Stimulated activated CD8-positive, alpha-beta memory T cell treated with anti-CD3 and anti-CD28 coated beads, Interleukin-2, amount 100 ng/mL, for 1 hour (primary cell): Measurements from ENCODE around the gene TEX52.

Experiments used
- DNase-seq, 2 donors: peaks; one replicate each; pipeline ENCODE4 v3.0.0-alpha.2; 2020; ENCODE audit warnings: low read depth in 2 of 2

The TEX52 gene

GRCh38 chr12:2832550-2833127 is 24.2 kb downstream of the TEX52 start:
- no peak for DNase-seq

GRCh38 chr12:2829275-2829674 is 27.6 kb downstream of the TEX52 start:
- no peak for DNase-seq

- DNase-seq = no peak
Observed at GRCh38 chr12:2826721-2827515, 29.9 kb downstream of the TEX52 start.

DNA sequence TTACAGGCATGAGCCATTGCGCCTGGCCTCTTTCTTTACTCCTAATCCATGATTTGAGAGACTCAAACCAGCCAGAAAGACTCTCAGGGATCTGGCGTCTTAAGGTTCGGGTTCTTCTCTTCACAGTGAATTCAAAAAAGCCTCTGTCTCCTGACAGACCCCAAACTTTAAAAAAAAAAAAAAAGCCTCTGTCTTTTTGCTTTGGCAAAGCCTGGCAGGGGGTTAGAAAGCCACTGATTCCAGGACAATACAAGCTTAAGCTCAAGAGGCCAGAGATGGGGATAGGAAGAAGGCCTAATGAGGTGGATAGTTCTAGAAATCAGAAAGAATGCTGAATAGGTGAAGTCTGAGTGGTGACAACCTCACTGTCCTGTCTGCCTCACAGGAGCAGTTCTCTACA is 30.8 kb downstream of the TEX52 start:
- no peak for DNase-seq

- no peak for DNase-seq
Observed at GRCh38 chr12:2825132-2825531, 31.7 kb downstream of the TEX52 start.

DNA sequence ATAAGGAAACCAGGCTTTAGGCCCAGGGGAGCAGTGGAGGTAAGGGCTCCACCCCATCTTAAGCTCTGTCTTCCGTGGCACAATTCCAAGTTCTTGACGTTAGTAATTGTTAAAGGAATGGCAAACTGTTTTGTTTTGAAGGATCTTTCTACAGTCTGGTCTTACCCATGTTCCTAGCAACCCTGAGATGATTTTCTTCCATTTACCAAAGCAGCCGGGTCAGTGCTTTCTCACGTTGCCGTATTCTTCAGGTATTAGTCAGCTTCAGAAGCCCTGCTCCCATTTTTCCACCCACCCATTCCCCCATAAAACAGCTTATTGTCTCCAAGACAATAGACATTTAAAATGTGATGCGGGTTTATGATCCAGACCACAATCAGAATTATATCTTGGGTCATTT is 32.3 kb downstream of the TEX52 start:
- DNase-seq = no peak

DNA sequence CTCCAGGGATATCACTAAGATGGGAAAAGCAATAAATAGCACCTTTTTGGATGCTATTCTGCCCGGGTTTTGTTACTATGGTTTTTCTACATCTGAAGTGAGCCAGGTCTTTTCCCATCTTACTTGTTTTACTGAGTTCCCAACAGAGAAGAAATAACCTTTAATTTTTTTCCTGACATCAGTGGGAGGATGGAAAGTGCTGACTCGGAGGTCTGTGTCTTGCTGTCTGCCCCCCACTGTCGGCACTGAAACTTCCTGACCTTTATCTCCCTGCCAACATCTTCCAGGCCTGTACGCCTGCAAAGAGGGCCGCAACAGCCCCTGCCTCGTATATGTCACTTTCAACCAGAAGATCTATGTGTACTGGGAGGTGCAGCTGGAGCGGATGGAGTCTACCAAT is 33.4 kb downstream of the TEX52 start:
- DNase-seq = no peak

DNA sequence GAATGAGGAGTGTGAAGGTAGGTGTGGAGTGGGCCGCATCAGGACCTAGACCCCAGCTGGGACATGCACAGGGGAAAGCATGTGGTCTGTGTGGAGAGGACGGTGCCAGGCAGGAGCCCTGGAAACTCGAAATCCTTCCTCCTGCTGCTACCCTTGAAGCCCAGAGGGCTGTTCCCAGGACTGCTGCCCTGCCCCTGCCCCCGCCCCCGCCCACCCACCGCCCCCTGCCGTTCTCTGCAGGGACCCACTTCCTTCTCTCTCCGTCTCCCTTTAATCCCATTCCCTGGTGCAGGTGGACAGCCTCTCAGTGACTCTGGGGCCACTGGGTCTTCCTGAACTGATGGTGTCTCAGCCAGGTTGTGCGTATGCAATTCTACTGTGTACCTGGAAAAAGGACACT is 36.4 kb downstream of the TEX52 start:
- no peak for DNase-seq

- no peak for DNase-seq
Observed at GRCh38 chr12:2819810-2820209, 37.0 kb downstream of the TEX52 start.

- peak in 1 of 2 donors; percentile 28 for DNase-seq
Observed at GRCh38 chr12:2813214-2814185, 43.3 kb downstream of the TEX52 start.

- DNase-seq = peak; percentile 83 to 92
Observed at GRCh38 chr12:2812290-2813213, 44.3 kb downstream of the TEX52 start, which contains the start of gene ITFG2. Gene ITFG2 (plus strand): TSS chr12:2812668. CDS start chr12:2812761, 93 bp downstream.

DNA sequence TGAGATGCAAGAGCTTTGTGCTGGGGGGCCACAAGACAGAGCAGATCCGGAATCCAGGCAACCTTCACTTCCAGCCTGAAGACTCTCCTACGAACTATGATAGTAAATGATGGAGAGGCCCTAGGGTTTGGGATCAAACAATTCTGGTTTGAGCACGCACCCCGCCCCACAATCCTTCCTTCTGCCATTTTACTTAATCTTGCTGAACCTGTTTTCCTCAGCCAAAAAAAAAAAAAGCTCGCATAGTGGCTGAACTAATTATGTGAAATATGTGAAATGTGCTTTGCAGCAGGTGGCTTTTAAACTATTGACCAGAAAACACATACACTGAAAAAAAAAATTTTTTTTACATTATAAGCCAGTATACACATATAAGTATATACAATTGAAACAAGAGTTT is 45.0 kb downstream of the TEX52 start:
- DNase-seq = no peak

GRCh38 chr12:2806700-2807099 is 50.1 kb downstream of the TEX52 start:
- no peak for DNase-seq

GRCh38 chr12:2805143-2805520 is 51.7 kb downstream of the TEX52 start:
- DNase-seq = no peak

- no peak for DNase-seq
Observed at GRCh38 chr12:2804393-2805142, 52.3 kb downstream of the TEX52 start.

DNA sequence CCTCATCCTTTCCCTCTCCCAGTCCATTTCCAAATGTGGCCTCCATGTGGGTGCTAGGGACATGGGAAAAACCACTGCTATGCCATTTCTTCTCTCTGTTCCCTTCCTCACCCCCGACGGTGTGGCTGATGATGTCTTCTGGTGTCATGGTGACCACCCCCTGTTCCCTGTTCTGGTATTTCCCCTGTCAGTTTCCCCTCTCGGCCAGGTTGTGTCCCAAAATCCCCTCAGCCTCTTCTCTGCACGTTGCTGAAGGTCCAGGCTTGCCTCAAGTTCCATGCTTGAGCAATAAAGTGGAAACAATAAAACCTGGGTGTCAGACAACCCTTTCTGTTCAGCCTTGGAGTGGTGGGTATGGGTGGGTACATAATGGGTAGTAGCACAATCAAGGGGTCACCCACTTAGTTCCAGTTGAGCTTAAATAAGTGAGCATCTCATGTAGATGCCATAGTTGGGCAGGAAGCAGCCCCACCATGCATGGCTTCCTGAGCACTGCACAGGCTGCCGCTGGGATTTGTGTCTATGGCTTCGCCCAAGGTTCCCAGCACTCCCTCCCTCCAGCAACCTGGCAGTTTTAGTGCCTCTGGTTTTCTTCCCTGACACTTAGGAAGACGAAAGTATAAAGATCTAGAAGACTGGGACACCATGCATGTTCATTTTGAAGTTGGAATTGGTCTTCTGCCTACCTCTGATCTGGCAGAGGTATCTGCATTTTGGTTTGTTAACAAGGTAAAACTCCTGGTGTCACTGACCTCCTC is 53.0 kb downstream of the TEX52 start:
- DNase-seq = no peak

DNA sequence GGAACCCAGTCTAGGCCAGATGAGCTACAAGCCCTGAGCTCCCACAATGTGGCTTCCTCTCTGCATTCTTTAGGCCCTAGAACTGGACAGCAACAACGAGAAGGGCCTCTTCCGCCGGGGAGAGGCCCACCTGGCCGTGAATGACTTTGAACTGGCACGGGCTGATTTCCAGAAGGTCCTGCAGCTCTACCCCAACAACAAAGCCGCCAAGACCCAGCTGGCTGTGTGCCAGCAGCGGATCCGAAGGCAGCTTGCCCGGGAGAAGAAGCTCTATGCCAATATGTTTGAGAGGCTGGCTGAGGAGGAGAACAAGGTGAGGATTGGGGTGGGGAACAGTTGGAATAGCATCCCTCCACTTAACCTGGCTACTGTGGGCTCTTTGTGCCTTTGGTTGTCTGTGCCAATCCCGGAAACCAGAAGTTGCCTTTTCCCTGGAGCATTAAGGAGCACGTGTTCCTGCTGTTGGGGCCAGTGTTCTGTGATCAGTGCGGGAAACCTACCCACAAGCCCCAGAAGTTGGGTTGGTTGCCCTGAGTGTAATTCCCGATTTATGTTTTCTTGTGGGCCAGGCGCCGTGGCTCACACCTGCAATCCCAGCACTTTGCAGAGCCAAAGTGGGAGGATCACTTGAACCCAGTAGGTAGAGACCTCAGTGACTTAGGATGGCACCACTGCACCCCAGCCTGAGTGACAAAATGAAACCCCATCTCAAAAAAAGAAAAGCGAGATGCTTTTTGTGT is 55.6 kb downstream of the TEX52 start:
- no peak for DNase-seq

DNA sequence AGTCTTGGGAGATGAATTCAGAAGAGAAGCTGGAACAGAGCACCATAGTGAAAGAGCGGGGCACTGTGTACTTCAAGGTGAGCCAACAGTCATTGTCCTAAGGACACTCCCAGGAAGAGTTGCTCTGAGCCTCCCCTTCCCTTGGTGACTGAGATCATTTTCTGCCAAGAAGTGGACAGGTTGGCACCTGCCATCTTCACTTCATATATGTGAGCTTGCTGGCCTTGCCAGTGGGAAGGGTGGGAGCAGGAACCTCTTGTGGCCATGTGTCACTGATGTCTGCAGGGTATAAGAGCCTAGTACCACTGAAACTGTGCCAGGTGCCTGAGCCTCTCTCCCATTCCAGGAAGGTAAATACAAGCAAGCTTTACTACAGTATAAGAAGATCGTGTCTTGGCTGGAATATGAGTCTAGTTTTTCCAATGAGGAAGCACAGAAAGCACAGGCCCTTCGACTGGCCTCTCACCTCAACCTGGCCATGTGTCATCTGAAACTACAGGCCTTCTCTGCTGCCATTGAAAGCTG is 56.7 kb downstream of the TEX52 start:
- no peak for DNase-seq
